ENCODE results near the gene PNKP. TPM values are rescaled to one million over a fixed set of nuclear protein-coding genes. Genes with fewer than 3 reads are reported as not detected.

Gene PNKP
- polyA plus RNA-seq, 1 donor from 2014 or later = 43.1 TPM

GRCh38 chr19:49884109-49884508 lies 16.7 kb upstream of the PNKP start:
- no peak overlapping the region for H3K4me2 ChIP-seq (ENCODE audit: low read length)
- TF ChIP-seq, protein P1, sequence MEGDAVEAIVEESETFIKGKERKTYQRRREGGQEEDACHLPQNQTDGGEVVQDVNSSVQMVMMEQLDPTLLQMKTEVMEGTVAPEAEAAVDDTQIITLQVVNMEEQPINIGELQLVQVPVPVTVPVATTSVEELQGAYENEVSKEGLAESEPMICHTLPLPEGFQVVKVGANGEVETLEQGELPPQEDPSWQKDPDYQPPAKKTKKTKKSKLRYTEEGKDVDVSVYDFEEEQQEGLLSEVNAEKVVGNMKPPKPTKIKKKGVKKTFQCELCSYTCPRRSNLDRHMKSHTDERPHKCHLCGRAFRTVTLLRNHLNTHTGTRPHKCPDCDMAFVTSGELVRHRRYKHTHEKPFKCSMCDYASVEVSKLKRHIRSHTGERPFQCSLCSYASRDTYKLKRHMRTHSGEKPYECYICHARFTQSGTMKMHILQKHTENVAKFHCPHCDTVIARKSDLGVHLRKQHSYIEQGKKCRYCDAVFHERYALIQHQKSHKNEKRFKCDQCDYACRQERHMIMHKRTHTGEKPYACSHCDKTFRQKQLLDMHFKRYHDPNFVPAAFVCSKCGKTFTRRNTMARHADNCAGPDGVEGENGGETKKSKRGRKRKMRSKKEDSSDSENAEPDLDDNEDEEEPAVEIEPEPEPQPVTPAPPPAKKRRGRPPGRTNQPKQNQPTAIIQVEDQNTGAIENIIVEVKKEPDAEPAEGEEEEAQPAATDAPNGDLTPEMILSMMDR (IDR thresholded peaks at IDR 0.05; ENCODE audit: poor library complexity, severe bottlenecking) = no peak
- no peak overlapping the region for H3K4me3 ChIP-seq (ENCODE audit: low read length)
- no peak overlapping the region for H3K9ac ChIP-seq (ENCODE audit: low read length)
- no peaks in the 10 kb centered on the region for H3K27me3 ChIP-seq (ENCODE audit: insufficient read depth, low read depth, low read length)
- H3K9me2 ChIP-seq (ENCODE audit: insufficient read depth, low read length) = no peaks in the 10 kb centered on the region
- H3K27ac ChIP-seq (ENCODE audit: low read length) = no peak overlapping the region
- no peaks in the 10 kb centered on the region for H3K79me2 ChIP-seq (replicated peaks; ENCODE audit: insufficient read depth, low read length)
- H3K9me3 ChIP-seq (ENCODE audit: low read length) = peaks cover 6% of the 10 kb centered on the region
- H3K36me3 ChIP-seq (ENCODE audit: insufficient read depth, low read length) = peaks cover 9% of the 10 kb centered on the region
- no peaks in the 10 kb centered on the region for H3F3A ChIP-seq (ENCODE audit: insufficient read depth, low read length, poor library complexity, severe bottlenecking)
- H2AFZ ChIP-seq (ENCODE audit: low read depth, low read length) = no peak overlapping the region
- no peaks in the 10 kb centered on the region for H4K20me1 ChIP-seq (ENCODE audit: insufficient read depth)

- no peaks in the 10 kb centered on the region for H3F3A ChIP-seq (ENCODE audit: insufficient read depth, low read length, poor library complexity, severe bottlenecking)
- no peak overlapping the region for H3K9ac ChIP-seq (ENCODE audit: low read length)
- H2AFZ ChIP-seq (ENCODE audit: low read depth, low read length) = no peak overlapping the region
- no peaks in the 10 kb centered on the region for H3K27me3 ChIP-seq (ENCODE audit: insufficient read depth, low read depth, low read length)
- H3K4me2 ChIP-seq (ENCODE audit: low read length) = no peak overlapping the region
- H4K20me1 ChIP-seq (ENCODE audit: insufficient read depth) = no peaks in the 10 kb centered on the region
- no peak overlapping the region for H3K4me3 ChIP-seq (ENCODE audit: low read length)
- H3K9me3 ChIP-seq (ENCODE audit: low read length) = peaks cover 6% of the 10 kb centered on the region
- no peaks in the 10 kb centered on the region for H3K79me2 ChIP-seq (replicated peaks; ENCODE audit: insufficient read depth, low read length)
- no peak overlapping the region for H3K27ac ChIP-seq (ENCODE audit: low read length)
- H3K9me2 ChIP-seq (ENCODE audit: insufficient read depth, low read length) = no peaks in the 10 kb centered on the region
- H3K36me3 ChIP-seq (ENCODE audit: insufficient read depth, low read length) = peaks cover 9% of the 10 kb centered on the region
- no peak for TF ChIP-seq SMC3 (conservative IDR thresholded peaks at IDR 0.05; ENCODE audit: poor library complexity)
- TF ChIP-seq POLR2AphosphoS5 (IDR thresholded peaks at IDR 0.05) = no peak
- no peak for TF ChIP-seq EP300 (conservative IDR thresholded peaks at IDR 0.05; ENCODE audit: poor library complexity, severe bottlenecking)
- no peak for TF ChIP-seq MXI1 (conservative IDR thresholded peaks at IDR 0.05; ENCODE audit: poor library complexity, severe bottlenecking)
- no peak for TF ChIP-seq RAD21 (conservative IDR thresholded peaks at IDR 0.05)
- no peak for TF ChIP-seq EZH2 (IDR thresholded peaks at IDR 0.05; ENCODE audit: borderline replicate concordance, insufficient read depth, low read length, poor library complexity, severe bottlenecking)
- TF ChIP-seq, protein P1 (IDR thresholded peaks at IDR 0.05; ENCODE audit: poor library complexity, severe bottlenecking) = no peak
- no peak for TF ChIP-seq TAF1 (IDR thresholded peaks at IDR 0.05; ENCODE audit: low read depth)
- TF ChIP-seq, protein P2, sequence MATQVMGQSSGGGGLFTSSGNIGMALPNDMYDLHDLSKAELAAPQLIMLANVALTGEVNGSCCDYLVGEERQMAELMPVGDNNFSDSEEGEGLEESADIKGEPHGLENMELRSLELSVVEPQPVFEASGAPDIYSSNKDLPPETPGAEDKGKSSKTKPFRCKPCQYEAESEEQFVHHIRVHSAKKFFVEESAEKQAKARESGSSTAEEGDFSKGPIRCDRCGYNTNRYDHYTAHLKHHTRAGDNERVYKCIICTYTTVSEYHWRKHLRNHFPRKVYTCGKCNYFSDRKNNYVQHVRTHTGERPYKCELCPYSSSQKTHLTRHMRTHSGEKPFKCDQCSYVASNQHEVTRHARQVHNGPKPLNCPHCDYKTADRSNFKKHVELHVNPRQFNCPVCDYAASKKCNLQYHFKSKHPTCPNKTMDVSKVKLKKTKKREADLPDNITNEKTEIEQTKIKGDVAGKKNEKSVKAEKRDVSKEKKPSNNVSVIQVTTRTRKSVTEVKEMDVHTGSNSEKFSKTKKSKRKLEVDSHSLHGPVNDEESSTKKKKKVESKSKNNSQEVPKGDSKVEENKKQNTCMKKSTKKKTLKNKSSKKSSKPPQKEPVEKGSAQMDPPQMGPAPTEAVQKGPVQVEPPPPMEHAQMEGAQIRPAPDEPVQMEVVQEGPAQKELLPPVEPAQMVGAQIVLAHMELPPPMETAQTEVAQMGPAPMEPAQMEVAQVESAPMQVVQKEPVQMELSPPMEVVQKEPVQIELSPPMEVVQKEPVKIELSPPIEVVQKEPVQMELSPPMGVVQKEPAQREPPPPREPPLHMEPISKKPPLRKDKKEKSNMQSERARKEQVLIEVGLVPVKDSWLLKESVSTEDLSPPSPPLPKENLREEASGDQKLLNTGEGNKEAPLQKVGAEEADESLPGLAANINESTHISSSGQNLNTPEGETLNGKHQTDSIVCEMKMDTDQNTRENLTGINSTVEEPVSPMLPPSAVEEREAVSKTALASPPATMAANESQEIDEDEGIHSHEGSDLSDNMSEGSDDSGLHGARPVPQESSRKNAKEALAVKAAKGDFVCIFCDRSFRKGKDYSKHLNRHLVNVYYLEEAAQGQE (IDR thresholded peaks at IDR 0.05; ENCODE audit: borderline replicate concordance) = no peak
Measured at GRCh38 chr19:49883094-49883493, 15.7 kb upstream of the PNKP start.

Measured in neural cell (in vitro differentiated cells).